HG03432 (cell line): ENCODE measurements around the gene CGRRF1.

Source experiments
- ATAC-seq: cut with Tn5 transposase; IDR thresholded peaks from one replicate; pipeline ENCODE4 v1.9.1; 2021; ENCODE audit warnings: mild to moderate bottlenecking, moderate library complexity; ENCODE audit not compliant: unreplicated experiment

Gene CGRRF1

DNA sequence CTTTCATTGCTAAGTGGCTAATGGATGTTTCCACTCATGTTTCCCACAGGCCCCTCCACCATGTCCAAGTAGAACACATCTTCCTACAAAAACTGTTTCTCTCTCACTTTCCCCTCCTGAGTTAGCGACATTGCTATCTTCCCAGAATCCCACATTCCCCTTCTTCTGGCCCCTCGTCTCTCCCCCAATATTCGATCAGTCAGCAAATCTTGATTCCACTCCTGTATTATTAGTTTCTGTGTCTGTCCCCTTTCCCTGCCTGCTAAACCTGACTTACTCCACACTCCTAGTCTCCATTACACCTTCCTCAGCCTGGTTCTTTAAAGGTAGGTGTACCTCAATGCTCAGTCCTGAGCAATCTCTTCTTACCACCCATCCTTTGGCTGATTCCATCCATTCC lies 37.9 kb downstream of the CGRRF1 start:
- ATAC-seq = no peak

DNA sequence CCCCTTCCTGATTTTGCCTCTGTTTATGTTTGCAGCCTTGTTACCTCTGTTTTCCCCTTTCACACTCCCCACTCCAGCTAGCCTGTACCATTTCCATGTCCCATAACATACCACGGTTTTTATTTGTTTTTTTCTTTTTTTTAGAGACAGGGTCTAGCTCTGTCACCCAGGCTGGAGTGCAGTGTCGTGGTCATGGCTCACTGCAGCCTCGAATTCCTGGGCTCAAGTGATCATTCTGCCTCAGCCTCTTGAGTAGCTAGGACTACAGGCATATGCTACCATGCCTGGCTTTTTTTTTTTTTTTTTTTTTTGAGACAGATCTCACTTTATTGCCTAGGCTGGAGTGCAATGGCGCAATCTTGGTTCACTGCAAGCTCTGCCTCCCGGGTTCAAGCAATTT lies 38.8 kb downstream of the CGRRF1 start:
- ATAC-seq = no peak

DNA sequence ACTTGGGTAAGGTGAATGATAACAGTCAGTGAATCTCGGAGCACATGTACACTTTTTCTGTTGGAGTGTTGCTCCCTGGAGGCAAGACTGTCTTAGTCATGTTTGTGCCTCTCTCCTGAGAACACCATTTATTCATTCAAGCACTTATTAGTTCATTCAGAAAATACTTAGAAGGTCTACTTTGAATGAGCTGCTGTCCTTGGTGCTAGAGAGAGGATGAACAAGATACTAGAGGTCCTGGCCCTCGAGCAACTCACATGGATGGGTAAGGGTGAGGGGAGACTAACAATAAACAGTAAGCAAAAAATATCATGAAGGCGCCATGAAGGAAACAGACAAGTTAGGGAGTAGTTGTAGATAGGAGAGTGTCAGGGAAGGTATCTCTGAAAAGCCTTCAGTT lies 40.2 kb downstream of the CGRRF1 start:
- no peak for ATAC-seq

DNA sequence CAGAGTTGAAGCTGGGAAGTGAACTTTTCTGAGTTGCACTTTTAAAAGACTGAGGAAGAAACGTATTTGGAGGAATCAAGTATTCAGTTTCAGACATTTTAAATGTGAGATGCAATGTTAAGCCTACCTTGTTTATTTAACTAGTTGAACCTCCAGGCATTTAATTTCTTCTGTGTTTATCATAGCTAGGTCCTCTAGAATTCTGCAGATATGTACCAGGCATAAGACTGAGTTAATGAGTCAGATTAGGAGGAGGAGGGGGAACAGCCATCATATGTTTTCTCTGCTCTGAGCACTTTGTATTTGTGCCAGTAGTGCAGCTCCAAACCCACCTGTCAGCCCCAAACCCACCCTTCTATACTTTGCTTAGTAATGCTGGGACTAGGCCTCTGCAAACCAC lies 40.8 kb downstream of the CGRRF1 start:
- ATAC-seq = no peak

DNA sequence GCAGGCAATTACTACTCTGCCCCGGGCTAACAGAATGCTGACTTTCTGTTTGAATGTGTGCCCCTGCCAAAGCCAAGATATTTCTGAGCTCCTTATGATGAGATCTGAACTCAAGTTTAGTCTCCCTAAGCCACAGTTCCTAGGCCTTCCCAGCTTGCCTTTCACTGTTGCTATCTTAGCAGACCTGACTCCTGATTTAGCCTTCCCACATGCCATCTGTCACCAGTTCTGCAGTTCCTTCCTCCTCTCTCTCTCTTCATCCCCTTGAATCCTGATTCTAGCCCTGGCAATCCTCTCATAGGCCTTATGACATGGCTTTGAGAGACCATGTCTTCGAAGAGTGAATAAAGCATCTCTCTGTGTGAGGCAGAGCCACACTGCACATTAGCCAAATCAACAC lies 44.7 kb downstream of the CGRRF1 start:
- no peak for ATAC-seq

DNA sequence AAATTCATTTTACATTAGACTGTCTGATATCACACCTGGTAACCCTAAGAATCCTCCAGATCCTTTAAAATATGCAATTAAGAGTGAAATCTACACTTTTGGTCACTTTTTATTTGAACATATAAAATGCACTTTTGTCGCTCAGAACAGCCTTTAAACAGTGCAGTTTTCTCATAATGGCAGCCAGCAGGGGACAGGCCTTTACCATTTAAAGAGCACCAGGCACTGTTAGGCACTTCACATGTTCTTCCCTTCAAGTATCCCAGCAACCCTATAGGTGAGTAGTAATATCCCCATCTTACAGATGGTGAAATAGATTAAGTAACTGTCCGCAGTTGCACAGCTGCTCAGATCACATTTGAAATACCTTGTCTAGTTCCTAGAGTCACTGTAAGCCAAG lies 45.9 kb downstream of the CGRRF1 start:
- ATAC-seq = no peak

DNA sequence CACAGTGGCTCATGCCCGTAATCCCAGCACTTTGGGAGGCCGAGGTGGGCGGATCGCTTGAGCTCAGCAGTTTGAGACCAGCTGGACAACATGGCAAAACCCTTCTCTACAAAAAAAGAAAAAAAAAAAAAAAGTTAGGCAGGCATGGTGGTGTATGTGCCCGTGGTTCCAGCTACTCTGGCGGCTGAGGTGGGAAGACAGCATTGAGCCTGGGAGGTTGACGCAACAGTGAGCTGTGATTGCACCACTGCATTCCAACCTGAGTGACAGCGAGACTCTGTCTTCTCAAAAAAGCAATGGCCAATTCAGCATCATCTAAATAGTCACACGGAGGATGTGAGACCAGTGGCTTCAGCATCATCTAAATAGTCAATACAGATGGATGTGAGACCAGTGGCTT lies 46.8 kb downstream of the CGRRF1 start:
- no peak for ATAC-seq

DNA sequence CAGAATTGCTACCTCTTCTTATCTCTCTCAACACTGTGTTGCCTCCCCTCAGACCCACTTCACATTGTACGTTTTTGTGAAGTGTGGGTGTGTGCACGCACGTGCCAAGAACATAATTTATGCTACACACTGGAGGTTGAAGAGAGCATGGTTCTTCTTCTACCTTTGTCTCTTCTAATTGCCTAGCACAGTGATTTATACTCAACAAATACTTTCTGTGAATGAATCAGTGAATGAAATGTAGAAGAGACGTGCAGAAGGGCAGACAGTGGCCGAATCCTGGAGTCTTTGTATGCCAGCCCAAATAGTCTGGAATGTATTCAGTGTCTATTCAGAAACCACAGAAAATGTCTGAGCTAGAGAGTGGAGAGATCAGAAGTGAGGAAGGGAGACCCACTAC lies 52.6 kb downstream of the CGRRF1 start:
- no peak for ATAC-seq

DNA sequence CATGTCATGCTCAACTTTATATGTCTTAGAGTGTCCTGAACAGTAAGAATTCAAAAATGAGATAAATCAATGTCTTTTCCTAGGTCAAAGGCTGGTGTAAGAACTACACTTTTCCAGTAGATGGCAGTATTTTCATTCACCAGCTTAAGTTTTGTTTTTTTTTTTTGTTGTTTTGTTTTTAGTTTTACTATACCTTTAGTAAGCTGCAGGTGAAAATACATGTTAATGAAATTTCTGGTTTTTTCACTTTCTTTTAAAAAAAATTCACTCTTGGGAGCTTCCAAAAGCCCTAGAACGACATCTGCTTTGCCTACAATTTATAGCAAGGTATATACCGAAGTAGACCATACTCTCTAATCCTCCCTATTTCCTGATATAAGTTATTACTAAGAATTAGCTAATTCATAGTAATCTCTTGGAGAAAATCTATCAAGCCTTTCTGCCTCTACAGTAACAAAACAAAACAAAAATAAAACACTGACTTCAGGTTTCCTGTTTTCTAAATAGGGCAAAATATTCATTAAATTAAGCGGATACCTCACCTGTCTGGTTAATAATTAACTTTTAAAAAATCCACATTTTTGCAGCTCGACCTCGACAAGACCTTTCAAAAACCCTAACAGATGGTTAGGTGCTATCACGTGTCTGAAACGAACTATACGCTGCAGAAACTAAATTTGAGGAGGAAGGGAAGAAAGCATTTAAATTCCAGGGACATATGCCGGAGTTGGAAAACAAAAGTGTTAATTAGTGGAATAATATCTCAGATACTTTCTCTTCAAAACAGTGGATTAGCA lies 54.6 kb downstream of the CGRRF1 start:
- no peak for ATAC-seq

DNA sequence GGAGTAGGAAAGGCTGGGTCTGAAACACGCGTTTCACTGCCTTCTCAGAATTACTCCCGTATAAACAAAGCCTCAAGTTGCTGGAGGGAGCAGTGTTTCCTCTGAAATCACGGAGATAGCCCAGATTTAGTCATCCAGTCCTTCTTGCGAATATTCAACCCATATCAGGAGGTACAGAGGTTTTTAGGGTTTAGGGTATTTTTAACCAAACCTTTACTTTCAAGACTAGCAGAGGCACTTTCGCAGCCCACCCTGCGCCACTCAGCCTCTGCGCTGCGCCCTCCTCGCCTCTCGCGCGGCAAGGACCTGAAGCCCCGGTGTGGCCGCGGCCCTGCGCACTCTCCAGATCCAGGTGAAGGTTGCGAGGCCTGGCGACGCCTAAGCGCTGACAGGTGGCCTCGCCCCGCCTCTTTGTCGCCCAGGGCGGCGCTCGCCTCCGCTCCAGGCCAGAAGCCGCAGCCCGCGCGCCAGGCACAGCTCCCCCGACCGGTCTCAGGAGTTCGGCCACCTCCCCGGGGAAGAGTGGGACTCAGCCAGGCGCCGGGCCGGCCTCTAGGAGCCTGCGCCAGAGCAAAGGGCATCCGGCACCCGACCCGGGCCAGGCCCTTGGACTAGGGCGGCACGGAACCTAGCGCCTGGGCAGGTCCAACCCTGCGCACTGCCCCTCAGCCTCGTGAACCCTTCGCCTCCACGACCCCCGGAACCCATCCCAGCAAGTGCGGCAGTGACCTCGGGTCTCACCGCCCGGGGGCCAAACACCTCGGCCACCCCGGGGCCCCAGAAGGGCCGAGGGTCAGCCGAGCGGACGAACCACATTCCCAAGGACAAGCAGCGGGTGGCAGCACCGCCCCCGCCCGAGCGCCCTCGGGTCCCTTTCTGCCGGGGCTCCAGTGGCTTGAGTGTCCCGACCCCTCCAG lies 55.4 kb downstream of the CGRRF1 start:
- peak; percentile 36 for ATAC-seq

DNA sequence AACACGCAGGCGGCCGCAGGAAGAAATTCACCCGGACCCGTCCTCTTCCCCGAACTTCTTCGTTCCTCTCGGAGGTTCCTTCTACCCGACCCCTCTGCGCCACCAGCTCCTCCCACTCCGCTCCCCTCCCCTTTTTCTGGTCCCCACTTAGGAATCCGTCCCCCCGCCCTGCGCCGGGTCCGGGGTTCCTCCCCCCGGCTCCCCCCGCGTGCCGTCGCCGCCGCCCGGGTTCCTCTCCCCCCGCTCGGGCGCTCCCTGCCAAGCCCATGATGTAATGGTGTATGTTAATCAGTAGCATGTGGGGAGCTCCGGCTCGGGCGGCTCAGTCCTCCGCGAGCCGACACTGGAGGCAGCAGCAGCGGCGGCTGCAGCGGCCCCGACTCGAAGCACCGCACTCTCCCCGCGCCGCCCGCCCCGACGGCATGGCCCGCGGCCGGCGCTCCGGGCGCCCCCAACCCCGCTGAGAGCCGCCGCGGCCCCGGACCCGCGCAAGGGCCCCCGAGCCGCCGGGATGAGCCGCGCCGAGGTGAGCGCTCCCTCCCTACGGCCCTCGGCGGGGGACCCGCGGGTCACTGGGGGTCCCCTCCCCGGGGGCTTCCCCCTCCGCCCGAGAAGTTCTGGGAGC lies 56.2 kb downstream of the CGRRF1 start:
- ATAC-seq = peak; percentile 63

DNA sequence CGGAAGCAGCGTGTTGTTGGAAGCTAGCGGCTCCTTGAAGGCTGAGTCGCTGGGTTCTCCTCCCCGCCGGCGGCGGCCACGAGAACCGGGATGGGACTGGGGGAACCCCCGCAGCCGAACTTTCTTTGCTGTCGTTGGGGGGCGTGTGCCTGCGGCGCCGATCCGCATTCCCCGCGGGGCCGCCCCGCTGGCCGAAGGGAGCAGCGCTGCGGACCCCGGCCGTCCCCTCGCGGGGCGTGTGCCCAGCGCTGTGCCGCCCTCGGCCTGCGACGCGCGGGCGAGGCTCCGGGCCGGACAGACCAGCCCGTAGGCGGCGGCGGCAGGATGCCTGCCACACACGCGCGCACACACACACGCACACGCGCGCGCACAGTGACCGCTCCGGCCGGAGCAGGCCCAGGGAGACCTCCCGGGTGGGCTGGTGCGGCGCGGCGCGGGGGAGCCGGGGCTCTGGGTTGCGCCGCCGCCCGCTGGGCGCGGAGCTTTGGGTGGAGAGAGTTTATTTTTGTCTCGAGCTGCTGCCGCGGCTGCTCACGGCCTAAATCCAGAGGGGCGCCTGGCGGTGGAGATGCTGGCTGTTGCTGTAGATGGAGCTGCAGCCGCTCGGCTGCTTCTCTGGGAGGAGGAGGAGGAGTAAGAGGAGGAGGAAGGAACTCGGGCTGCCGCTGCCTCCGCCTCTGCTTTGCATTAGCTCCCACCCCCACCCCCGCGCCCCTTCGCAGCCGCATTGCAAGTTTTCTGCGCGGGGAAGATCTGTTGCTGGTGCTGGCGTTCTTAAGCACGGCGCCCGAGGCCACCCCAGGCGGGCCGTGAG lies 56.9 kb downstream of the CGRRF1 start, which contains the start of gene SAMD4A:
Gene SAMD4A, plus strand, starts transcription at position 719 of the 814 bp plus-strand sequence. CDS start 789 bp downstream, outside the sequence.
- ATAC-seq = peak; percentile 47

DNA sequence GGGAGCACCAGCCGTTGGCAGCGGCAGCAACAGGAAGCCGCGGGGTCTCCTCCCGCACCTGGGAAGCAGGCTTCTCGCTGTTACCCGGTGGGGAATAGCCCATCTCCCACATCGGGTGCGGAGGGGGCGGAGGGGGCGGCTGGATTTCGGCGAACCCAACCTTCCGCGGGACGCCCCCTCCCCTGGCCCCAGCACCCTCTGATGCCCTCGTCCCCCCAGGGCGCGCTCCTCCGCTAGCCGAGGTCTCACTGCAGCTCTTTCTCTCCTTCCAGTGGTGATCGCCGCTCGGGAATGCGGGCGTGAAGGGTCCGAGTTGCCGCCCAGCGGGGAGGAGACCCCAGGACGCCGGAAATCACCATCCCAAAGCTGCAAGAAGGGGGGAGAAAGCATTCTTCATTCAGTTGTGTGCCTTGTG lies 57.5 kb downstream of the CGRRF1 start:
- ATAC-seq = peak; percentile 1

DNA sequence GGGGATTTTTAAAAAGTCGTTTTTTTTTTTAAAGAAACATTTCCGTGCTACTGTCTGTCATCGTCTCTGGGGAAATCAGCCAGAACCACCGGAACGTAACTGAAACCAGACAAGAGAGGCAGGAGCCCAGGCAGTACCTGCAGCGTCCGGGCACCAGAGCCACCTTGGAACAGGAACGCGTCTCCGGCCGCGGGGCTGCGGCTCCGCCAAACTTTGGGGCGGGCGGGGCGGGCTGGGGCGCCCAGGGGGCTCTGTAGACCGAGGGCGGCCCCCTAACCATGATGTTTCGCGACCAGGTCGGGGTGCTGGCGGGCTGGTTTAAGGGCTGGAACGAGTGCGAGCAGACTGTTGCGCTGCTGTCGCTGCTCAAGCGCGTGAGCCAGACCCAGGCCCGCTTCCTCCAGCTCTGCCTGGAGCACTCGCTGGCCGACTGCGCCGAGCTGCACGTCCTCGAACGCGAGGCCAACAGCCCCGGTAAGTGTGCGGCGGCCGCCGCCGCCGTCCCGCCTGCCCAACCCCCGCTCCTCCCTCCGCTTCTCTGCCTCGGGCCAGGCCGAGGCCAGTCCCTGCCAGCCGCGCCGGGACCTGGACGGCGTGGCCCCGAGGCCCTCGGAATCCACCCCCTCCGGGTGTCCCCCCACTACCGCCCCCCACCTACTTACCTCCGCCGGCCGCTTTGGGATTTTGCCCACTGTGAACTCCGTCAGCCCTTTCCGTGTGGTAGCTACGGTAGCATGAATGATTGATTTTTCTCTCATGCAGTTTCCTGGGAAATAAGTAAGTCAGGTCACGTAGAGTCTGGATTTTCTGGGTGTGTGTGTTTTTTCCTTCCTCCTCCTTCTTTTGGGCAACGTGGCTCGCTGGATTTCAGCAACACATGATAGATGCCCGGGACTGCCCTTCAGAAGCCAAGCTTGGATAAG lies 58.2 kb downstream of the CGRRF1 start:
- ATAC-seq = no peak

DNA sequence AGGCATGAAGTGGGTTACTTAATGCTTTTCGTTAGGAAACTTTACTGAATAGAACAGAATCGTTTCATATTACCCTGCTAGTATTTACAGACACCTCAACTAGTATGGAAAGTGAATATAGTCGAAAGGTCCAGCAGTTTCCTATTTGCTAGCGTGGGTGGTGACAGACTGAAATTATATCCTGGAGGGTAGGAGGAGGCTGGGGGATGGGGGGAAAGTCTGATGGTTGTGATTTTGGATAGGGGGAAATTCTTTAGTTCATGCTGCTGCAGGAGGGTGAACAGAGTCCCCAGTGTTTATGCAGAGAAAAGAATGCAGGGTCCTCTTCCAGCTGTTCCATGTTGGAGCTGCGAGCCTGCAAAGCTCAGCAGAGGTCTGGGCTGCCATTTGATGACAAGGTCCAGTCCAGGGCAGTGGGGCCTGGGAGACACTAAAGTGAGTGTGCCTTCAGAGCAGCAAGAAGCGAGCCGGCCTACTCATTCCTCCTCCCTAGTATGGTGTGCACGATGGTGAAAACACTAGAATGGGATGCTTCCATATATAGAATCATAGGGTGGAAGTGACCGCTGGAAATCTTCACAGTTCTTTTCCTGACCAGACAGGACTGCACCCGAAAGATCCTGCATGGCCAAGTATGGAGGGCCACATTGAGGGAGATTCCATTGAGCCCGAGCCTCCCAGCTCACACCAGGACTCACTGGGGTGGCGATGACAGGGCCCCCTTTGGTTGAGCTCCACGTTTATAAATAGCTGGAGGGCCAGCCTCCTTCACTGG lies 59.3 kb downstream of the CGRRF1 start:
- ATAC-seq = no peak

DNA sequence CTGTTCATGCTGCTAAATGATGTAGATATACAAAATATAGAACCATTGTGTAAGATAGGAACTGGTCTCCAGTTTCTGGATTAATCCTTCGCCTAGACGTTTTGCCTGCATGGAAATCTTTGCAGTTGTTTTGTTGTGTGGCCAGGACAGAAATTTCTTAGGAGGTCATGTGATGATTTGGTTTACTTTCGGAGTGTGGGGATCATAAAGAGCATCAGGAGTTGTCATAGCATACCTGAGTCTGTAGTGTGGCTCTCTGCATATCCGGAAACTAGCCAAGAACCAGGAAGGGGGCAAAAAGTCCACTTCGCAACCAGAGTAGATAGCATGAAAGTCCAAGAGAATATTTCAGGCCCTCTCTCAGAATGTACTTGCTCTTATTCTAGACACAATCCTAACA lies 60.3 kb downstream of the CGRRF1 start:
- ATAC-seq = no peak

DNA sequence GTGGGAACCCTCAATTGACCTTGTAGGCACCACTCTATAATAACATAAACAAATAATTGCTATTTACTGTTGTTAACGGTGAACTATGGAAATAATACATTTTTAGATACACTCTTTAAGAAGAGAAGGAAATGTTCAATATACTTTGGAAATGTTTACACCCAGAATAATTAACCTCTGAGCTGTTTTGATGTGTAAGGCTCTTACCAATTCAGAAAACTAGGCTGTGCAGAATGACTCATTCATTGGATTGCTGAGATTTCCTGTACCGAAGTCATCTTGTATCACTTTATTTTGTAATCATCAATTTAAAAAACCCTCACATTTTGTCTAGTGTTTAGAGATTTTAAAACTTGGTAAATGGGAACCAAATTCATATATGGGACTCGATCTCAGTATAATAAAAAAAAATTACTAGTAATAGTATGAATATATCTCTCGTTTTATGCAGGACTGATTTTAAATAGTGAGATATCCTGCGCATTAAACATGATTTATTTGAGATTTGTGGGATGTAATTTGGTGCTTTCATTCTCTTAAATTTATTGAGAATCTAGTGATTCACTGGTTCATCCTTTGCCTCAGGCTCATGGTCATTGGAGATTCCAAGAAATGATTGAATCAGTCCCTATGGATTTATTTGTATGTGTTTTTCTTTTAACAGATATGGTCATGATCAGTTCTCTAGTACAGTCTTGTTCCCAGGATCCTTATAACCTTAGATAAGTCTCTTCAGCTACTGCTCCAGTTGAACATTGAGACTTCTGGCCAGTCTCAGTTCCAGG lies 61.1 kb downstream of the CGRRF1 start:
- ATAC-seq = no peak

DNA sequence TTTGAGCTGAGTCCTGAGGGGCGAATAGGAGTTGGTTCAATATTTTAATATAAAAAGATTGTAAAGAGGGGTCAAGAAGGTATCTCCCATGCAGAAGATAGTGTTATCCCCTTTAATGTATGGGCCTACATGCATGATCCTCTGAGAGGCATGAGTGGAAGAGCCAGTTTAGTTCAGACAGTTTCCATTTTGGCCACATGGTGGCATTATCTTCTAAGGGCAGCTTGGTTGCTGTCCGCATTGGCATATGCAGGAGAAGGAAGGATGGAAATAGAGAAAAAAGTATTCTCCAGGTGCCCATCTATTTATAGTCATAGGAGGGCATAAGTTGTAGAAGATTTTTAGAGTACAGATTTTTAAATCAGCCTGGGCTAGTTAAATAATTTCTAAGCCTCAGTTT lies 62.6 kb downstream of the CGRRF1 start:
- no peak for ATAC-seq
